Measurements from ENCODE around the gene PRR13. TPM values are rescaled to one million over a fixed set of nuclear protein-coding genes. Genes with fewer than 3 reads are reported as not detected.
"Not testable (repeated sequence)": the region's sequence is repeated elsewhere in the genome, so short reads cannot be mapped to it uniquely, and the experiment has no call there.

The PRR13 gene
- total RNA-seq, 1 donor from 2014 or later, result 67.2 TPM

DNA sequence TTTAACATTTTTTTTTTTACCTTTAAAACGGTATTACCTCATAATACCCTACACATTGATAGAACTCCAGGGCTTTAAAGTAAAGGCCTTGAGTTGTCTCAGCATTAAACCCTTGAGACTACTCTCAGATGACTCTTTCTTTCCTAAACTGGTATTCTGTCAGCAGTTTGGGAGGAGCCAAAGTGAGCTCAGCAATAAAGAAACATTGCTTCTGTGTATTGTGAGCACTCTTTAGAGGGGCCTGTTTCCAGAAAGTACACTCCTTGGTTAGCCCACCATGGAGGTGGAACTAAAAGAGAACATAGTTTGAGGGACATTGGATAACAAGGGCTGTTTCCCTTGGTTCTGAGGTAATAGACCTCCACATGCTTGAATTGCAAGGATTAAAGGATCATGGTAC is 37.3 kb downstream of the PRR13 start:
- H3K27ac Mint-ChIP-seq, result no peak overlapping the region
- peaks cover 60% of the 10 kb centered on the region for H3K36me3 Mint-ChIP-seq
- peaks cover 66% of the 10 kb centered on the region for H3K79me2 ChIP-seq (ENCODE audit: low read depth)

GRCh38 chr12:53479331-53479730 is 37.8 kb downstream of the PRR13 start:
- Histone ChIP-seq H3K36me3 (peaks cover 41% of the 10 kb centered on the region), H3K9ac (no peak overlapping the region), H3F3A (ENCODE audit: low read depth) (peaks cover 100% of the 10 kb centered on the region), H3K79me2 (ENCODE audit: low read depth) (peaks cover 61% of the 10 kb centered on the region), H4K20me1 (ENCODE audit: low read depth) (peaks cover 98% of the 10 kb centered on the region), H3K27me3 (no peaks in the 10 kb centered on the region), H3K4me3 (no peak overlapping the region), H3K9me3 (ENCODE audit: low read depth) (no peaks in the 10 kb centered on the region), H3K27ac (peak overlapping the region; percentile 17), H3K4me1 (peaks cover 64% of the 10 kb centered on the region), H3K4me2 (no peak overlapping the region), H2AFZ (replicated peaks) (no peak overlapping the region)
- Mint-ChIP-seq H3K36me3 (peaks cover 59% of the 10 kb centered on the region), H3K27me3 (ENCODE audit: insufficient read depth, low read depth) (peaks cover 3% of the 10 kb centered on the region), H3K4me1 (peaks cover 49% of the 10 kb centered on the region), H3K9me3 (no peaks in the 10 kb centered on the region), H3K27ac (no peak overlapping the region), H3K4me3 (no peak overlapping the region)
- DNase-seq (ENCODE audit: low spot score), result no peak
- TF ChIP-seq EZH2phosphoT487 (IDR thresholded peaks at IDR 0.05) (no peak), EZH2 (IDR thresholded peaks at IDR 0.05) (no peak)
- TF ChIP-seq, protein P1, sequence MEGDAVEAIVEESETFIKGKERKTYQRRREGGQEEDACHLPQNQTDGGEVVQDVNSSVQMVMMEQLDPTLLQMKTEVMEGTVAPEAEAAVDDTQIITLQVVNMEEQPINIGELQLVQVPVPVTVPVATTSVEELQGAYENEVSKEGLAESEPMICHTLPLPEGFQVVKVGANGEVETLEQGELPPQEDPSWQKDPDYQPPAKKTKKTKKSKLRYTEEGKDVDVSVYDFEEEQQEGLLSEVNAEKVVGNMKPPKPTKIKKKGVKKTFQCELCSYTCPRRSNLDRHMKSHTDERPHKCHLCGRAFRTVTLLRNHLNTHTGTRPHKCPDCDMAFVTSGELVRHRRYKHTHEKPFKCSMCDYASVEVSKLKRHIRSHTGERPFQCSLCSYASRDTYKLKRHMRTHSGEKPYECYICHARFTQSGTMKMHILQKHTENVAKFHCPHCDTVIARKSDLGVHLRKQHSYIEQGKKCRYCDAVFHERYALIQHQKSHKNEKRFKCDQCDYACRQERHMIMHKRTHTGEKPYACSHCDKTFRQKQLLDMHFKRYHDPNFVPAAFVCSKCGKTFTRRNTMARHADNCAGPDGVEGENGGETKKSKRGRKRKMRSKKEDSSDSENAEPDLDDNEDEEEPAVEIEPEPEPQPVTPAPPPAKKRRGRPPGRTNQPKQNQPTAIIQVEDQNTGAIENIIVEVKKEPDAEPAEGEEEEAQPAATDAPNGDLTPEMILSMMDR (IDR thresholded peaks at IDR 0.05), result no peak

More for the DNA sequence above, 37.3 kb downstream of the PRR13 start:
- Histone ChIP-seq H3K36me3 (peaks cover 46% of the 10 kb centered on the region), H2AFZ (replicated peaks) (no peak overlapping the region), H3K9ac (no peak overlapping the region), H3F3A (ENCODE audit: low read depth) (peaks cover 100% of the 10 kb centered on the region), H3K27me3 (no peaks in the 10 kb centered on the region), H3K4me3 (no peak overlapping the region), H3K9me3 (ENCODE audit: low read depth) (no peaks in the 10 kb centered on the region), H3K4me1 (peaks cover 69% of the 10 kb centered on the region), H3K4me2 (no peak overlapping the region), H4K20me1 (ENCODE audit: low read depth) (peaks cover 98% of the 10 kb centered on the region), H3K27ac (peak overlapping the region; percentile 17)
- no peak for DNase-seq (ENCODE audit: low spot score)
- H3K9me3 Mint-ChIP-seq, result no peaks in the 10 kb centered on the region
- H3K27me3 Mint-ChIP-seq (ENCODE audit: insufficient read depth, low read depth), result peaks cover 3% of the 10 kb centered on the region
- no peak for TF ChIP-seq EZH2phosphoT487 (IDR thresholded peaks at IDR 0.05)
- TF ChIP-seq, protein P1 (IDR thresholded peaks at IDR 0.05), result no peak
- TF ChIP-seq EZH2 (IDR thresholded peaks at IDR 0.05), result no peak
- H3K4me1 Mint-ChIP-seq, result peaks cover 54% of the 10 kb centered on the region
- H3K4me3 Mint-ChIP-seq, result no peak overlapping the region

GRCh38 chr12:53480491-53481442 is 39.2 kb downstream of the PRR13 start:
- H3K36me3 ChIP-seq, result peaks cover 34% of the 10 kb centered on the region
- peaks cover 37% of the 10 kb centered on the region for H3K4me1 Mint-ChIP-seq
- H3K9ac ChIP-seq, result no peak overlapping the region
- peaks cover 58% of the 10 kb centered on the region for H3K36me3 Mint-ChIP-seq
- H3K27ac Mint-ChIP-seq, result no peak overlapping the region
- peaks cover 47% of the 10 kb centered on the region for H3K79me2 ChIP-seq (ENCODE audit: low read depth)
- H3K9me3 ChIP-seq (ENCODE audit: low read depth), result no peaks in the 10 kb centered on the region
- H3K27ac ChIP-seq, result peak overlapping the region; percentile 17
- peak overlapping the region; percentile 38 for H3K4me2 ChIP-seq
- no peaks in the 10 kb centered on the region for H3K27me3 ChIP-seq
- peaks cover 96% of the 10 kb centered on the region for H3F3A ChIP-seq (ENCODE audit: low read depth)
- H3K4me3 Mint-ChIP-seq, result no peak overlapping the region
- H4K20me1 ChIP-seq (ENCODE audit: low read depth), result peaks cover 92% of the 10 kb centered on the region
- no peak overlapping the region for H2AFZ ChIP-seq (replicated peaks)
- no peak overlapping the region for H3K4me3 ChIP-seq
- H3K9me3 Mint-ChIP-seq, result no peaks in the 10 kb centered on the region
- DNase-seq (ENCODE audit: low spot score), result no peak
- peaks cover 3% of the 10 kb centered on the region for H3K27me3 Mint-ChIP-seq (ENCODE audit: insufficient read depth, low read depth)
- peaks cover 50% of the 10 kb centered on the region for H3K4me1 ChIP-seq
- no peak for TF ChIP-seq EZH2 (IDR thresholded peaks at IDR 0.05)
- TF ChIP-seq, protein P1 (IDR thresholded peaks at IDR 0.05), result no peak
- no peak for TF ChIP-seq EZH2phosphoT487 (IDR thresholded peaks at IDR 0.05)

GRCh38 chr12:53481458-53481857 is 39.9 kb downstream of the PRR13 start:
- not testable (repeated sequence) for H3K27me3 ChIP-seq, H3K4me3 ChIP-seq

More at GRCh38 chr12:53481458-53481857, 39.9 kb downstream of the PRR13 start:
- Histone ChIP-seq H3K27ac (peak overlapping the region; percentile 17), H3F3A (ENCODE audit: low read depth) (peaks cover 90% of the 10 kb centered on the region), H3K79me2 (ENCODE audit: low read depth) (peaks cover 40% of the 10 kb centered on the region), H4K20me1 (ENCODE audit: low read depth) (peaks cover 88% of the 10 kb centered on the region), H3K4me1 (peaks cover 43% of the 10 kb centered on the region), H3K36me3 (peaks cover 27% of the 10 kb centered on the region)
- not testable (repeated sequence) for H3K9ac ChIP-seq; H3K27me3 Mint-ChIP-seq (ENCODE audit: insufficient read depth, low read depth); H3K27ac Mint-ChIP-seq; H3K9me3 ChIP-seq (ENCODE audit: low read depth); DNase-seq (ENCODE audit: low spot score); H2AFZ ChIP-seq (replicated peaks); H3K4me2 ChIP-seq; H3K9me3 Mint-ChIP-seq; H3K4me3 Mint-ChIP-seq
- H3K4me1 Mint-ChIP-seq, result peaks cover 34% of the 10 kb centered on the region
- peaks cover 53% of the 10 kb centered on the region for H3K36me3 Mint-ChIP-seq

Data from neural progenitor cell (in vitro differentiated cells).